Measurements from ENCODE around the gene PPTC7. TPM values are rescaled to one million over a fixed set of nuclear protein-coding genes. Genes with fewer than 3 reads are reported as not detected.
"Not testable (repeated sequence)": the region's sequence is repeated elsewhere in the genome, so short reads cannot be mapped to it uniquely, and the experiment has no call there.

The PPTC7 gene
- total and polyA plus RNA-seq, 2 of the 4 experiments (the other 2 are of a cell fraction): 4.1 to 6.8 TPM

DNA sequence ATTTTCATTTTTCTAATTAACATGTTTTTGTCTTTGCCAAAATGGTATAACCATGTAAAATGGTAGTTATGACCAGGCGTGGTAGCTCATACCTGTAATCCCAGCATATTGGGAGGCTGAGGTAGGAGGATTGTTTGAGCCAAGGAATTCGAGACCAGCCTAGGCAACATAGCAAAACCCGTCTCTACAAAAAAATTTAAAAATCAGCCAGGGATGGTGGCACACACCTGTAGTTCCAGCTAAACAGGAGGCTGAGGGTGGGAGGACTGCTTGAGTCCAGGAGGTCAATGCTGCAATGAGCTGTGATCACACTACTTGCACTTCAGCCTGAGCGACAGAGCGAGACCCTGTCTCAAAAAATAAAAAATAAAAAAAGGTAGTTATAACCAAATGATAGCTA, 23.1 kb downstream of the PPTC7 start:
- no peak overlapping the region for H4K8ac ChIP-seq (ENCODE audit: low read depth in 2 of 2, low read length in 2 of 2)
- CTCF ChIA-PET: interaction anchor here (0.6 kb wide), 1 partner anchor 13 kb away, joined by 3 read pairs; no protein-coding TSS in a partner anchor
- no peak for ATAC-seq (ENCODE audit: low read depth)

DNA sequence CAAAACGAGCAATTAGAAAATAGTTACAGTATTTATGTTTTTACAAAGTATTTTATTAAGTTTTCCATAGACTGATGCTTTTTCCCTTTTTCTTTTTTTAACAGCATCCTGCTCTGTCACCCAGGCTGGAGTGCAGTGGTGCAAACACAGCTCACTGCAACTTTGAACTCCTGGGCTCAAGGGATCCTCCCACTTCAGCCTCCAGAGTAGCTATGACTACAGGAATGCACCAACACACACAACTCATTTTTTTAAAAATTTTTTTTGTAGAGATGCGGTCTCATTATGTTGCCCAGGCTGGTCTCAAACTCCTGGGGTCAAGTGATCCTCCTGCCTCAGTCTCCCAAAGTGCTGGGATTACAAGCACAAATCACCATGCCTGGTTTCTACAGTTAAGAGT, 24.2 kb downstream of the PPTC7 start:
- H3K27me3 ChIP-seq (ENCODE audit: control insufficient read depth, insufficient read depth, low read length); H3K56ac ChIP-seq (ENCODE audit: extremely low read depth, insufficient read depth, low read length); in situ Hi-C loops (cut with MboI; ENCODE audit: low sequenced_read_pairs); ATAC-seq (ENCODE audit: low read depth); H2BK15ac ChIP-seq (ENCODE audit: low read depth, low read length); H3K4me1 ChIP-seq (ENCODE audit: control insufficient read depth, insufficient read depth, low read length); H4K91ac ChIP-seq (ENCODE audit: insufficient read depth, low read depth, low read length); BruUV-seq (replicated peaks); H3K9me1 ChIP-seq (ENCODE audit: insufficient read depth, low read length); H2AK5ac ChIP-seq (ENCODE audit: low read depth, low read length); dilution Hi-C loops (cut with HindIII; ENCODE audit: low sequenced_read_pairs, unreplicated experiment); H4K8ac ChIP-seq (ENCODE audit: low read depth in 2 of 2, low read length in 2 of 2); POLR2A ChIA-PET (ENCODE audit: unreplicated experiment); H3K4me2 ChIP-seq (ENCODE audit: low read depth, low read length); H4K5ac ChIP-seq (ENCODE audit: low read depth, low read length); H3K4ac ChIP-seq (ENCODE audit: low read depth, low read length); H2AFZ ChIP-seq (replicated peaks; ENCODE audit: low read length, poor library complexity); H2AK9ac ChIP-seq (replicated peaks; ENCODE audit: low read depth, low read length, poor library complexity); H2BK5ac ChIP-seq (ENCODE audit: low read depth, low read length, poor library complexity, severe bottlenecking); H3K23ac ChIP-seq (ENCODE audit: low read depth, low read length); H2BK20ac ChIP-seq (ENCODE audit: low read depth, low read length); H3K27ac ChIP-seq (ENCODE audit: insufficient read depth, low read length); H3K14ac ChIP-seq (replicated peaks; ENCODE audit: low read depth, low read length); H2BK120ac ChIP-seq (ENCODE audit: low read depth, low read length); H3K9me3 ChIP-seq (ENCODE audit: control insufficient read depth, insufficient read depth, low read length); intact Hi-C loops (cut with micrococcal nuclease); H3K36me3 ChIP-seq (ENCODE audit: control insufficient read depth, insufficient read depth, low read length); H3K4me3 ChIP-seq (ENCODE audit: insufficient read depth, low read depth, low read length); H3K18ac ChIP-seq (ENCODE audit: low read depth, low read length); CTCF ChIA-PET; H3K9ac ChIP-seq (ENCODE audit: low read depth, low read length); DNase-seq: not testable (repeated sequence)
- no CpG with 5 or more reads among the region's 2 CpGs for WGBS, 2 experiments (ENCODE audit: extremely low coverage in 2 of 2, insufficient read length in 1 of 2)
- Histone ChIP-seq H3K79me1 (ENCODE audit: low read depth in 1 of 2, low read length in 2 of 2) (peaks cover 42 to 74% of the 10 kb centered on the region in 2 experiments), H4K20me1 (ENCODE audit: insufficient read depth, low read length) (peaks cover 23% of the 10 kb centered on the region)

More for the DNA sequence above, 23.1 kb downstream of the PPTC7 start:
- H4K5ac ChIP-seq (ENCODE audit: low read depth, low read length): no peak overlapping the region
- no peaks in the 10 kb centered on the region for H3K9me3 ChIP-seq (ENCODE audit: control insufficient read depth, insufficient read depth, low read length)
- dilution Hi-C loops (cut with HindIII; ENCODE audit: low sequenced_read_pairs, unreplicated experiment): no loop called here
- no peak overlapping the region for H3K56ac ChIP-seq (ENCODE audit: extremely low read depth, insufficient read depth, low read length)
- H3K4me2 ChIP-seq (ENCODE audit: low read depth, low read length): no peak overlapping the region
- H3K4me1 ChIP-seq (ENCODE audit: control insufficient read depth, insufficient read depth, low read length): peaks cover 8% of the 10 kb centered on the region
- no peaks in the 10 kb centered on the region for H3K36me3 ChIP-seq (ENCODE audit: control insufficient read depth, insufficient read depth, low read length)
- no peak overlapping the region for H2BK120ac ChIP-seq (ENCODE audit: low read depth, low read length)
- H3K18ac ChIP-seq (ENCODE audit: low read depth, low read length): no peak overlapping the region
- H2BK15ac ChIP-seq (ENCODE audit: low read depth, low read length): no peak overlapping the region
- no peak overlapping the region for H3K27ac ChIP-seq (ENCODE audit: insufficient read depth, low read length)
- peaks cover 29% of the 10 kb centered on the region for H4K20me1 ChIP-seq (ENCODE audit: insufficient read depth, low read length)
- H3K9ac ChIP-seq (ENCODE audit: low read depth, low read length): no peak overlapping the region
- POLR2A ChIA-PET (ENCODE audit: unreplicated experiment): no interaction called here
- in situ Hi-C loops (cut with MboI; ENCODE audit: low sequenced_read_pairs): no loop called here
- intact Hi-C loops (cut with micrococcal nuclease): loop anchor here (1.0 kb wide), 1 partner anchor 15 kb away; no protein-coding TSS in a partner anchor
- H2BK5ac ChIP-seq (ENCODE audit: low read depth, low read length, poor library complexity, severe bottlenecking): no peak overlapping the region
- H3K27me3 ChIP-seq (ENCODE audit: control insufficient read depth, insufficient read depth, low read length): no peaks in the 10 kb centered on the region
- WGBS, 2 experiments (ENCODE audit: extremely low coverage in 2 of 2, insufficient read length in 1 of 2): no CpG with 5 or more reads among the region's 5 CpGs
- no peaks in the 10 kb centered on the region for H3K9me1 ChIP-seq (ENCODE audit: insufficient read depth, low read length)
- H2AK5ac ChIP-seq (ENCODE audit: low read depth, low read length): no peak overlapping the region
- no peak overlapping the region for H3K23ac ChIP-seq (ENCODE audit: low read depth, low read length)
- H2BK20ac ChIP-seq (ENCODE audit: low read depth, low read length): no peak overlapping the region
- DNase-seq: no peak
- H4K91ac ChIP-seq (ENCODE audit: insufficient read depth, low read depth, low read length): no peak overlapping the region
- H3K79me1 ChIP-seq (ENCODE audit: low read depth in 1 of 2, low read length in 2 of 2): peaks cover 36 to 72% of the 10 kb centered on the region in 2 experiments
- TF ChIP-seq RFX5 (IDR thresholded peaks at IDR 0.05; ENCODE audit: low read depth, low read length) (no peak), SMC3 (IDR thresholded peaks at IDR 0.05; ENCODE audit: low read depth, low read length) (no peak), MAFK (IDR thresholded peaks at IDR 0.05; ENCODE audit: low read depth, low read length) (no peak), FOS (IDR thresholded peaks at IDR 0.05; ENCODE audit: low read depth, low read length) (no peak), MAZ (IDR thresholded peaks at IDR 0.05; ENCODE audit: borderline replicate concordance, low read depth, low read length) (no peak), RCOR1 (IDR thresholded peaks at IDR 0.05; ENCODE audit: insufficient replicate concordance, low read length) (no peak), POLR2A (IDR thresholded peaks at IDR 0.05; ENCODE audit: low read depth, low read length) (no peak), CHD1 (IDR thresholded peaks at IDR 0.05; ENCODE audit: low read depth, low read length) (no peak), NFE2L2 (IDR thresholded peaks at IDR 0.05; ENCODE audit: low read depth, low read length) (no peak)
- TF ChIP-seq, protein P1, sequence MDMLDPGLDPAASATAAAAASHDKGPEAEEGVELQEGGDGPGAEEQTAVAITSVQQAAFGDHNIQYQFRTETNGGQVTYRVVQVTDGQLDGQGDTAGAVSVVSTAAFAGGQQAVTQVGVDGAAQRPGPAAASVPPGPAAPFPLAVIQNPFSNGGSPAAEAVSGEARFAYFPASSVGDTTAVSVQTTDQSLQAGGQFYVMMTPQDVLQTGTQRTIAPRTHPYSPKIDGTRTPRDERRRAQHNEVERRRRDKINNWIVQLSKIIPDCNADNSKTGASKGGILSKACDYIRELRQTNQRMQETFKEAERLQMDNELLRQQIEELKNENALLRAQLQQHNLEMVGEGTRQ (IDR thresholded peaks at IDR 0.05; ENCODE audit: low read depth, low read length): no peak
- TF ChIP-seq, protein P2, sequence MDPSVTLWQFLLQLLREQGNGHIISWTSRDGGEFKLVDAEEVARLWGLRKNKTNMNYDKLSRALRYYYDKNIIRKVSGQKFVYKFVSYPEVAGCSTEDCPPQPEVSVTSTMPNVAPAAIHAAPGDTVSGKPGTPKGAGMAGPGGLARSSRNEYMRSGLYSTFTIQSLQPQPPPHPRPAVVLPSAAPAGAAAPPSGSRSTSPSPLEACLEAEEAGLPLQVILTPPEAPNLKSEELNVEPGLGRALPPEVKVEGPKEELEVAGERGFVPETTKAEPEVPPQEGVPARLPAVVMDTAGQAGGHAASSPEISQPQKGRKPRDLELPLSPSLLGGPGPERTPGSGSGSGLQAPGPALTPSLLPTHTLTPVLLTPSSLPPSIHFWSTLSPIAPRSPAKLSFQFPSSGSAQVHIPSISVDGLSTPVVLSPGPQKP (IDR thresholded peaks at IDR 0.05; ENCODE audit: borderline replicate concordance, low read depth, low read length): no peak
- H2AFZ ChIP-seq (replicated peaks; ENCODE audit: low read length, poor library complexity): no peak overlapping the region
- no peak overlapping the region for H3K4me3 ChIP-seq (ENCODE audit: insufficient read depth, low read depth, low read length)
- BruUV-seq (replicated peaks): no TSS peak
- H2AK9ac ChIP-seq (replicated peaks; ENCODE audit: low read depth, low read length, poor library complexity): no peak overlapping the region
- no peak overlapping the region for H3K4ac ChIP-seq (ENCODE audit: low read depth, low read length)
- H3K14ac ChIP-seq (replicated peaks; ENCODE audit: low read depth, low read length): no peak overlapping the region
